ENCODE results near the gene PFKFB1. TPM values are rescaled to one million over a fixed set of nuclear protein-coding genes. Genes with fewer than 3 reads are reported as not detected.

The PFKFB1 gene
- total RNA-seq, 1 experiment from 2014 or later: 0.81 TPM

DNA sequence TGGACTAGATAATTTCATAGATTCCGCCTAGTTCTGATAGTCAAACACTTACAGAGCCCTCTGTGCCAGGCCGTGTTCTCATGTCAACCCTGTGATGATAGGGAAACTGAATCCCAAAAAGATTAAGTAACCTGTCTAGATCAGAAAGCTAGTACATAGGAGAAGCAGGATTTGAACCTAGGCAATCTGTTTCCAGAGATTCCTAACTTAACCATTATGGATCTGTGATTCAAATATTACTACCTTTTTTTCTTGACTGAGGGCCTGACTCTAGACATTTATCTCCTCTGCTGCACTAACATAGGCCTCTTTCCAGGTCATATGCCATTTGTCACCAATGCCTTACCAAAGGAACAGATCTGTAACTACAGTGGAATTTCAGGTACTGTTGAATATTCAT lies 35.3 kb upstream of the PFKFB1 start:
- ChIA-PET POLR2A (no interaction called here), RAD21 (ENCODE audit: low non-redundant PET in 1 of 2, low total read pairs in 2 of 2, uncharacterized antibody in 2 of 2, unreplicated experiment in 2 of 2) (no interaction called here), CTCF (no interaction called here)
- peaks cover 0 to 6% of the 10 kb centered on the region in 2 experiments; a peak in 1 of 4 replicates for H3K4me1 ChIP-seq (ENCODE audit: control insufficient read depth in 1 of 2, insufficient read depth in 2 of 2, low read length in 2 of 2)
- H3K9ac ChIP-seq (ENCODE audit: low read length): no peak overlapping the region
- H3K9me3 ChIP-seq (ENCODE audit: control insufficient read depth in 1 of 2, insufficient read depth in 1 of 2, low read depth in 1 of 2, low read length in 2 of 2): no peaks in the 10 kb centered on the region
- no peak overlapping the region for H3K27ac ChIP-seq (ENCODE audit: low read depth, low read length)
- no peaks in the 10 kb centered on the region for H4K20me1 ChIP-seq (ENCODE audit: insufficient read depth)
- intact Hi-C loops (cut with micrococcal nuclease): no loop called here
- H3K79me2 ChIP-seq (ENCODE audit: insufficient read depth, low read length): no peaks in the 10 kb centered on the region
- no peak for ATAC-seq
- no peaks in the 10 kb centered on the region for H3K36me3 ChIP-seq (ENCODE audit: control insufficient read depth in 1 of 2, insufficient read depth in 2 of 2, low read length in 2 of 2)
- H3K4me3 ChIP-seq (replicated peaks in 1 of 2; ENCODE audit: low read depth in 1 of 2, low read length in 2 of 2): no peak overlapping the region
- no peak overlapping the region for H3K4me2 ChIP-seq (ENCODE audit: low read length)
- H2AFZ ChIP-seq (ENCODE audit: low read depth, low read length, poor library complexity, severe bottlenecking): no peak overlapping the region
- DNase-seq (ENCODE audit: low read depth, low spot score): no peak
- no peaks in the 10 kb centered on the region for H3K27me3 ChIP-seq (ENCODE audit: insufficient read depth, low read length)
- no peak for TF ChIP-seq SP1 (IDR thresholded peaks at IDR 0.05; ENCODE audit: low read depth)
- TF ChIP-seq EZH2 (IDR thresholded peaks at IDR 0.05): no peak
- no peak for TF ChIP-seq POLR2AphosphoS5 (IDR thresholded peaks at IDR 0.05; ENCODE audit: low read depth, low read length)
- no peak for TF ChIP-seq EGR1 (IDR thresholded peaks at IDR 0.05; ENCODE audit: low read depth)
- no TSS peak for BruUV-seq (replicated peaks)
- no peaks in the 10 kb centered on the region for H3K9me2 ChIP-seq (ENCODE audit: insufficient read depth)

DNA sequence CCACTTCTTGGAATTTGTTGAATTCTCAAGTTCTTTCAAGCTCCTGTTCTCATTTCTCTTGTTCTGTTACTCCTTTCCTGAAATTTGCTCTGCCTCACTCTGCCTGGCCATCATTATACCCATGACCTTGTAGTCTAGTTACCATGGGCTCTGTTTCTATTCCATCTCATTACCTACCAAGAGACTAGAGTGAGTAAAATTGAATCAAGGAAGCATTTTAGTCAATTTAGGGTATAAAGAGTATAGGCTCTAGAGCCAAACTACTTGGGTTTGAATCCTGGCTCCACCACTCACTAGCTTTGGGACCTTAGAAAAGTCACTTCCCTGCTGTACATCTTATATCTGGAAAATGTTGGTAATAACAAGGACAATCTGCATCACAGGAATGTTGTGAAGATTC lies 34.6 kb upstream of the PFKFB1 start:
- RAD21 ChIA-PET (ENCODE audit: low non-redundant PET in 1 of 2, low total read pairs in 2 of 2, uncharacterized antibody in 2 of 2, unreplicated experiment in 2 of 2): no interaction called here

More for the DNA sequence above, 34.6 kb upstream of the PFKFB1 start:
- H3K9ac ChIP-seq (ENCODE audit: low read length): no peak overlapping the region
- H3K4me3 ChIP-seq (replicated peaks in 1 of 2; ENCODE audit: low read depth in 1 of 2, low read length in 2 of 2): no peak overlapping the region
- H3K4me1 ChIP-seq (ENCODE audit: control insufficient read depth in 1 of 2, insufficient read depth in 2 of 2, low read length in 2 of 2): peaks cover 0 to 6% of the 10 kb centered on the region in 2 experiments; a peak in 1 of 4 replicates
- DNase-seq (ENCODE audit: low read depth, low spot score) (no peak), ATAC-seq (no peak)
- BruUV-seq (replicated peaks): no TSS peak
- H3K79me2 ChIP-seq (ENCODE audit: insufficient read depth, low read length): no peaks in the 10 kb centered on the region
- no peaks in the 10 kb centered on the region for H3K9me3 ChIP-seq (ENCODE audit: control insufficient read depth in 1 of 2, insufficient read depth in 1 of 2, low read depth in 1 of 2, low read length in 2 of 2)
- intact Hi-C loops (cut with micrococcal nuclease): no loop called here
- H2AFZ ChIP-seq (ENCODE audit: low read depth, low read length, poor library complexity, severe bottlenecking): no peak overlapping the region
- no peak overlapping the region for H3K4me2 ChIP-seq (ENCODE audit: low read length)
- no peak overlapping the region for H3K27ac ChIP-seq (ENCODE audit: low read depth, low read length)
- POLR2A ChIA-PET: no interaction called here
- no peaks in the 10 kb centered on the region for H3K27me3 ChIP-seq (ENCODE audit: insufficient read depth, low read length)
- no peaks in the 10 kb centered on the region for H4K20me1 ChIP-seq (ENCODE audit: insufficient read depth)
- CTCF ChIA-PET: no interaction called here
- H3K36me3 ChIP-seq (ENCODE audit: control insufficient read depth in 1 of 2, insufficient read depth in 2 of 2, low read length in 2 of 2): no peaks in the 10 kb centered on the region
- H3K9me2 ChIP-seq (ENCODE audit: insufficient read depth): no peaks in the 10 kb centered on the region
- TF ChIP-seq TCF7L2 (IDR thresholded peaks at IDR 0.05; ENCODE audit: borderline replicate concordance, extremely low read depth, insufficient read depth, insufficient read length): no peak
- no peak for TF ChIP-seq ZFX (IDR thresholded peaks at IDR 0.05)
- no peak for TF ChIP-seq YY1 (IDR thresholded peaks at IDR 0.05; ENCODE audit: extremely low read depth, insufficient replicate concordance, low read depth, low read length)
- TF ChIP-seq SP1 (IDR thresholded peaks at IDR 0.05; ENCODE audit: low read depth): no peak
- TF ChIP-seq ELF1 (IDR thresholded peaks at IDR 0.05; ENCODE audit: borderline replicate concordance, low read depth): no peak
- TF ChIP-seq, protein P1, sequence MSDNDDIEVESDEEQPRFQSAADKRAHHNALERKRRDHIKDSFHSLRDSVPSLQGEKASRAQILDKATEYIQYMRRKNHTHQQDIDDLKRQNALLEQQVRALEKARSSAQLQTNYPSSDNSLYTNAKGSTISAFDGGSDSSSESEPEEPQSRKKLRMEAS (IDR thresholded peaks at IDR 0.05): no peak
- TF ChIP-seq POLR2AphosphoS5 (IDR thresholded peaks at IDR 0.05; ENCODE audit: low read depth, low read length): no peak
- TF ChIP-seq CEBPB (IDR thresholded peaks at IDR 0.05; ENCODE audit: low read depth): no peak
- TF ChIP-seq, protein P2, sequence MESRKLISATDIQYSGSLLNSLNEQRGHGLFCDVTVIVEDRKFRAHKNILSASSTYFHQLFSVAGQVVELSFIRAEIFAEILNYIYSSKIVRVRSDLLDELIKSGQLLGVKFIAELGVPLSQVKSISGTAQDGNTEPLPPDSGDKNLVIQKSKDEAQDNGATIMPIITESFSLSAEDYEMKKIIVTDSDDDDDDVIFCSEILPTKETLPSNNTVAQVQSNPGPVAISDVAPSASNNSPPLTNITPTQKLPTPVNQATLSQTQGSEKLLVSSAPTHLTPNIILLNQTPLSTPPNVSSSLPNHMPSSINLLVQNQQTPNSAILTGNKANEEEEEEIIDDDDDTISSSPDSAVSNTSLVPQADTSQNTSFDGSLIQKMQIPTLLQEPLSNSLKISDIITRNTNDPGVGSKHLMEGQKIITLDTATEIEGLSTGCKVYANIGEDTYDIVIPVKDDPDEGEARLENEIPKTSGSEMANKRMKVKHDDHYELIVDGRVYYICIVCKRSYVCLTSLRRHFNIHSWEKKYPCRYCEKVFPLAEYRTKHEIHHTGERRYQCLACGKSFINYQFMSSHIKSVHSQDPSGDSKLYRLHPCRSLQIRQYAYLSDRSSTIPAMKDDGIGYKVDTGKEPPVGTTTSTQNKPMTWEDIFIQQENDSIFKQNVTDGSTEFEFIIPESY (IDR thresholded peaks at IDR 0.05; ENCODE audit: extremely low read depth, insufficient replicate concordance, low read length): no peak

Measured in HCT116 (cell line).